ENCODE measurements around the gene SNAP91. TPM values are rescaled to one million over a fixed set of nuclear protein-coding genes. Genes with fewer than 3 reads are reported as not detected.
"Not testable (repeated sequence)": the region's sequence is repeated elsewhere in the genome, so short reads cannot be mapped to it uniquely, and the experiment has no call there.

SNAP91 gene
- total RNA-seq, 1 donor from 2014 or later: 0.11 TPM

DNA sequence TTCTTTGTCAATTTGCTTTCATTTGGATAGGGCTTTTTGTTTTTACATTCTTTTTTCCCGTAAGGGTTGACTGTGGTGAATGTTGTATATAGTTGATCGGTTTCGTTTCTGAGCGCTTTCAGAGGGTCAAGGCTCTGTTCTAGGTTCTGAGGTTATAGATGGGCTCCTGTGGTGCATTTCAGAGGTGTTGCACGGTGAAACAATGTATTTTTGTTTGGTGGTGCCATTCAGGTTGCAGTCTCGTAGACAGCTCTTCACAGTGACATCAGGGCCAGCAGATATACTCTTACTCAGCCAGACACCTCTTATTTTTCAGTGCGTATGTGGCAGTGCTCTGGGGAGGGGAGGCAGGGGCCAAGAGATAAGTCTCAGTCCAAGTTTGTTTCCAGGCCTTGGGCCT lies 72.1 kb downstream of the SNAP91 start:
- H3K27ac Mint-ChIP-seq (ENCODE audit: unreplicated experiment): no peak overlapping the region
- H3K27me3 Mint-ChIP-seq (ENCODE audit: unreplicated experiment): peaks cover 13% of the 10 kb centered on the region
- H3K4me1 Mint-ChIP-seq (ENCODE audit: unreplicated experiment): no peaks in the 10 kb centered on the region
- no peaks in the 10 kb centered on the region for H3K36me3 Mint-ChIP-seq (ENCODE audit: unreplicated experiment)
- no peak overlapping the region for H3K4me3 Mint-ChIP-seq (ENCODE audit: unreplicated experiment)
- DNase-seq (ENCODE audit: extremely low spot score, unreplicated experiment): no peak
- no peaks in the 10 kb centered on the region for H3K9me3 Mint-ChIP-seq (ENCODE audit: unreplicated experiment)
- TF ChIP-seq, protein P1, sequence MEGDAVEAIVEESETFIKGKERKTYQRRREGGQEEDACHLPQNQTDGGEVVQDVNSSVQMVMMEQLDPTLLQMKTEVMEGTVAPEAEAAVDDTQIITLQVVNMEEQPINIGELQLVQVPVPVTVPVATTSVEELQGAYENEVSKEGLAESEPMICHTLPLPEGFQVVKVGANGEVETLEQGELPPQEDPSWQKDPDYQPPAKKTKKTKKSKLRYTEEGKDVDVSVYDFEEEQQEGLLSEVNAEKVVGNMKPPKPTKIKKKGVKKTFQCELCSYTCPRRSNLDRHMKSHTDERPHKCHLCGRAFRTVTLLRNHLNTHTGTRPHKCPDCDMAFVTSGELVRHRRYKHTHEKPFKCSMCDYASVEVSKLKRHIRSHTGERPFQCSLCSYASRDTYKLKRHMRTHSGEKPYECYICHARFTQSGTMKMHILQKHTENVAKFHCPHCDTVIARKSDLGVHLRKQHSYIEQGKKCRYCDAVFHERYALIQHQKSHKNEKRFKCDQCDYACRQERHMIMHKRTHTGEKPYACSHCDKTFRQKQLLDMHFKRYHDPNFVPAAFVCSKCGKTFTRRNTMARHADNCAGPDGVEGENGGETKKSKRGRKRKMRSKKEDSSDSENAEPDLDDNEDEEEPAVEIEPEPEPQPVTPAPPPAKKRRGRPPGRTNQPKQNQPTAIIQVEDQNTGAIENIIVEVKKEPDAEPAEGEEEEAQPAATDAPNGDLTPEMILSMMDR (IDR thresholded peaks at IDR 0.05): no peak

DNA sequence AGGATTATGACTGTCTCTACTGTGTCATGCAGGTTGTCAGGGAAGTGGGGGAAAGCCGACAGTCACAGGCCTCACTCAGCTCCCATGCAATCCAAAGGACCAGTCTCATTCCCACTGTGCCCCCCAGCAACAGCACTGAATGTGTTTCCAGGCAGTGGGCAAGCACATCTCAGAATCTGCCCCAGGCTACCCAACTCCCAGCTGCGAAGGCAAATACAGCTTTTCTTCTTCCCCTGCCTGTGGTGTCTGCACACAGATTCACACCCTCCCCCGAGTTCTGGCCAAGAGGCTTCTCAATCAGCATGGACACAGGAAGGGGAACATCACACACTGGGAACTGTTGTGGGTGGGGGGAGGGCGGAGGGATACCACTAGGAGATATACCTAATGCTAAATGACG lies 75.3 kb downstream of the SNAP91 start:
- H3K4me1 Mint-ChIP-seq (ENCODE audit: unreplicated experiment): no peaks in the 10 kb centered on the region
- no peak for DNase-seq (ENCODE audit: extremely low spot score, unreplicated experiment)

DNA sequence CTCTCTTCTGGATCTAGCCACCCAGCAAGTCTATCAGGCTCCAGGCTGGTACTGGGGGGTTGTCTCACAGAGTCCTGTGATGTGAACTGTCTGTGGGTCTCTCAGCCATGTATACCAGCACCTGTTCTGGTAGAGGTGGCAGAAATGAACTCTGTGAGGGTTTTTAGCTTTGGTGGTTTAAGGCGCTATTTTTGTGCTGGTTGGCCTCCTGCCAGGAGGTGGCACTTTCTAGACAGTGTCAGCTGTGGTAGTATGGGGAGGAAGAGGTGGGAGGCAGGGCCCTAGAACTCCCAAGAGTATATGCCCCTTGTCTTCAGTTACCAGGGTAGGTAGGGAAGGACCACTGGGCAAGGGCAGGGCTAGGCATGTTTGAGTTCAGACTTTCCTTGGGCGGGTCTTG lies 75.8 kb downstream of the SNAP91 start:
- TF ChIP-seq, protein P1 (IDR thresholded peaks at IDR 0.05): no peak
- H3K9me3 Mint-ChIP-seq (ENCODE audit: unreplicated experiment): no peaks in the 10 kb centered on the region
- no peak overlapping the region for H3K4me3 Mint-ChIP-seq (ENCODE audit: unreplicated experiment)
- peaks cover 11% of the 10 kb centered on the region for H3K27me3 Mint-ChIP-seq (ENCODE audit: unreplicated experiment)
- DNase-seq (ENCODE audit: extremely low spot score, unreplicated experiment): no peak
- H3K36me3 Mint-ChIP-seq (ENCODE audit: unreplicated experiment): no peaks in the 10 kb centered on the region
- H3K4me1 Mint-ChIP-seq (ENCODE audit: unreplicated experiment): no peaks in the 10 kb centered on the region
- H3K27ac Mint-ChIP-seq (ENCODE audit: unreplicated experiment): no peak overlapping the region

More for the DNA sequence above, 75.3 kb downstream of the SNAP91 start:
- Mint-ChIP-seq H3K4me3 (ENCODE audit: unreplicated experiment) (no peak overlapping the region), H3K27ac (ENCODE audit: unreplicated experiment) (no peak overlapping the region), H3K9me3 (ENCODE audit: unreplicated experiment) (no peaks in the 10 kb centered on the region), H3K36me3 (ENCODE audit: unreplicated experiment) (no peaks in the 10 kb centered on the region), H3K27me3 (ENCODE audit: unreplicated experiment) (peaks cover 11% of the 10 kb centered on the region)
- TF ChIP-seq, protein P1 (IDR thresholded peaks at IDR 0.05): no peak

DNA sequence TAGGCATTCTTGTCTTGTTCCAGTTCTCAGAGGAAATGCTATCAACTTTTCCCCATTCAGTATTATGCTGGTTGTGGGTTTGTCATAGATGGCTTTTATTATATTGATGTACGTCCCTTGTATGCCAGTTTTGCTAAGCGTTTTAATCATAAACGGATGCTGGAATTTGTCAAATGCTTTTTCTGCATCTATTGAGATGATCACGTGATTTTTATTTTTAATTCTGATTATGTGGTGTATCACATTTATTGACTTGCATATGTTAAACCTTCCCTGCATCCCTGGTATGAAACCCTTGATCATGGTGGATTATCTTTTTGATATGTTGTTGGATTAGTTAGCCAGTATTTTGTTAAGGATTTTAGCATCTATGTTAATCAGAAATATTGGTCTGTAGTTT lies 79.0 kb downstream of the SNAP91 start:
- not testable (repeated sequence) for H3K27ac Mint-ChIP-seq (ENCODE audit: unreplicated experiment); DNase-seq (ENCODE audit: extremely low spot score, unreplicated experiment); H3K4me1 Mint-ChIP-seq (ENCODE audit: unreplicated experiment); H3K9me3 Mint-ChIP-seq (ENCODE audit: unreplicated experiment); H3K4me3 Mint-ChIP-seq (ENCODE audit: unreplicated experiment); H3K36me3 Mint-ChIP-seq (ENCODE audit: unreplicated experiment)
- H3K27me3 Mint-ChIP-seq (ENCODE audit: unreplicated experiment): peaks cover 18% of the 10 kb centered on the region

DNA sequence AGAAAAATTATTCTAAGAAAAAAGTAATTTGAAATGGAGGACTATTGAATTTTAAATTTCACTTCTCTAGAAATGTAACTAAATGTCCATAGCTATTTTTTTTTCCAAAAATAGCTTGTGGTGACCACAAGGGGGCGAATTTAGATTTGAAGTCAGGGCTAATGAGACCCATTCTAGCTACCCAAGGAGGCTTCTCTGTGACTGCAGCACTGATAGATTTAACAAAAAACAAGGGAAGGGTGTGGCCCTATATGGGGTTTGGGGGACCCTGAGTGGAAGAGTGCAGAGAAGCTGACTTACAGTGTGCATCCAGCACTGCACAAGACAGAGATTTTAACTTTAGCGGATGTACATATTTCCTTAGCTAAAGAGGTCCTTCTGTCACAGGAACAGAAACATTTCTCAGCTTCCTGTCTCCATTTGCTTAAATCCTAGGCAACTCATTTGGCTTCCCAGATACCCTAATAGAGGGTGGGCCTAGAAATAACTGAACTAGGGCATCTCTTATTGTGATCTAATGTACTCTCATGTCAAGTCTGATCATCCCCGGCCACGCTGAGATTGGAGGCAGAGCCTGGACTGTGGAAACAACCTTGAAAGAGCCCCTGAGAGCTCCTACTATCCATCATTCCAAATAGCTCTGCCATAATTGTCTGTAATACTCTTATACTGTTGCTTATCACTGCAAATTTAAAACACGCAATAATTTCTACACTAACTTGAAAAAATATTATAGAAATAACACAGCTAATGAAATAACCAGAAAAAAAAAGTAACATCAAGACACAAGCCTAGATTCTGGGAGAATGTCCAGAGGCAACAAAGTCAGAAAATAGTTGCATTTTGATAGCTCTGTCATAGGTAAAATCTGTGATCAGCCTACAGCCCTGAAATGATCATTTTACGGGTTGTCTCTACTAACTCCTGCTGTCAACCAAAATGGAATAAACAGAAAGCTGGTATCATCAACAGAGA lies 93.6 kb downstream of the SNAP91 start:
- Mint-ChIP-seq H3K9me3 (ENCODE audit: unreplicated experiment) (no peaks in the 10 kb centered on the region), H3K4me1 (ENCODE audit: unreplicated experiment) (no peaks in the 10 kb centered on the region), H3K27ac (ENCODE audit: unreplicated experiment) (no peak overlapping the region), H3K4me3 (ENCODE audit: unreplicated experiment) (no peak overlapping the region), H3K36me3 (ENCODE audit: unreplicated experiment) (no peaks in the 10 kb centered on the region), H3K27me3 (ENCODE audit: unreplicated experiment) (peaks cover 29% of the 10 kb centered on the region)
- DNase-seq (ENCODE audit: extremely low spot score, unreplicated experiment): no peak
- TF ChIP-seq, protein P1 (IDR thresholded peaks at IDR 0.05): peak; percentile 70

Measured in osteocyte (in vitro differentiated cells).